ENCODE data around the gene SRGAP1.

DNA sequence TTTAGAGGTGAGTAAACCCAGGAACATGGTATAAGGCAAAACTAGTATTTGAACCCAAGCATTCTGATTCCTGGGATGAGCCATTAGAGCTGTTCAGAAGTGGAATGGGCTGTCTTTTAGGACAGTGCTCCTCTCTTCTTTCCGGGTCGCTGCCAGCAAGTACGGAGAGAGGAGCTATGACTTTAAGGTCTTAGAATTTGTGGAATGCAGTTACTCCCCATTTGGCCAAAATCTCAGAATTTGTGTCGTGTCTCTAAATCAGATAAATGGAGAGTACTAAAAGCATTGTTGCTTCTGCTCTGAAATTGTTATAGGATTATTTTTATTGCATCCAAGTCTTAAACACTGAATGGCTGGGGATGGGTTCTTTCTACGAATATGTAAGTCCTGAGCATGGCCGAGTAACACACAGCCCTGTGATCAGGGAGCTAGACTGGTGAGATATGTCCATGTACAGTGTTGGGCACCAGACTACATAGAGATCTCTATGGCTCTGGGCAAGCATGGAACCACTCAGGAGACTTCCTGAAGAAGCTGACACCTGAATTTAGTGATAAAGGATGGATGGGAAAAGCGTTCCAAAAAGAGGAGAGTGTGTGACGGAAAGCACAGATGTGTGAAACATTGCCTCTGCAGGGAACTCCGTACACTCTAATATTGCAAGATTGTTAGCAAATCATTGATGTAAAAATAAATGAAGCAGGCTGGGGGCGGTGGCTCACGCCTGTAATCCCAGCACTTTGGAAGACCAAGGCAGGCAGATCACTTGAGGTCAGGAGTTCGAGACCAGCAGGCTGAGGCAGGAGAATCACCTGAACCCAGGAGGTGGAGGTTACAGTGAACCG lies 184.7 kb downstream of the SRGAP1 start:
- no peak for TF ChIP-seq EZH2 (optimal IDR thresholded peaks at IDR 0.05; ENCODE audit: low read depth, low read length)
- TF ChIP-seq, protein P1, sequence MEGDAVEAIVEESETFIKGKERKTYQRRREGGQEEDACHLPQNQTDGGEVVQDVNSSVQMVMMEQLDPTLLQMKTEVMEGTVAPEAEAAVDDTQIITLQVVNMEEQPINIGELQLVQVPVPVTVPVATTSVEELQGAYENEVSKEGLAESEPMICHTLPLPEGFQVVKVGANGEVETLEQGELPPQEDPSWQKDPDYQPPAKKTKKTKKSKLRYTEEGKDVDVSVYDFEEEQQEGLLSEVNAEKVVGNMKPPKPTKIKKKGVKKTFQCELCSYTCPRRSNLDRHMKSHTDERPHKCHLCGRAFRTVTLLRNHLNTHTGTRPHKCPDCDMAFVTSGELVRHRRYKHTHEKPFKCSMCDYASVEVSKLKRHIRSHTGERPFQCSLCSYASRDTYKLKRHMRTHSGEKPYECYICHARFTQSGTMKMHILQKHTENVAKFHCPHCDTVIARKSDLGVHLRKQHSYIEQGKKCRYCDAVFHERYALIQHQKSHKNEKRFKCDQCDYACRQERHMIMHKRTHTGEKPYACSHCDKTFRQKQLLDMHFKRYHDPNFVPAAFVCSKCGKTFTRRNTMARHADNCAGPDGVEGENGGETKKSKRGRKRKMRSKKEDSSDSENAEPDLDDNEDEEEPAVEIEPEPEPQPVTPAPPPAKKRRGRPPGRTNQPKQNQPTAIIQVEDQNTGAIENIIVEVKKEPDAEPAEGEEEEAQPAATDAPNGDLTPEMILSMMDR (IDR thresholded peaks at IDR 0.05; ENCODE audit: low read length), result no peak
- TF ChIP-seq EZH2phosphoT487 (IDR thresholded peaks at IDR 0.05; ENCODE audit: low read length), result no peak
